DND-41 (cell line): ENCODE data around the gene SCLY.

Experiments
- ATAC-seq: fragments of 200-7000 bp; cut with Tn5 transposase; 3 replicates; pipeline ENCODE4 v1.9.1; 2021; ENCODE audit warnings: low read depth; ENCODE audit not compliant: insufficient read depth
- DNase-seq: peaks from one replicate; pipeline ENCODE4 v3.0.0-alpha.2; 2020
- H2AFZ ChIP-seq: 2 replicates; pipeline ENCODE4 v1.6.0; 2012; ENCODE audit warnings: low read depth, low read length
- H3K27ac ChIP-seq: 2 replicates; pipeline ENCODE4 v1.5.1; 2012; ENCODE audit warnings: low read length, inconsistent platforms
- H3K27me3 ChIP-seq: fragments of 200-600 bp; sonication (generic); 2 replicates; pipeline ENCODE4 v1.6.0; 2012; ENCODE audit warnings: low read length, mild to moderate bottlenecking, inconsistent platforms; ENCODE audit not compliant: insufficient read depth, poor library complexity
- H3K36me3 ChIP-seq: 2 replicates; pipeline ENCODE4 v1.5.1; 2012; ENCODE audit warnings: low read length, inconsistent platforms; ENCODE audit not compliant: insufficient read depth
- H3K4me1 ChIP-seq: 2 replicates; pipeline ENCODE4 v1.5.1; 2012; ENCODE audit warnings: mild to moderate bottlenecking, low read length; ENCODE audit not compliant: insufficient read depth
- H3K4me2 ChIP-seq: 2 replicates; pipeline ENCODE4 v1.6.0; 2012; ENCODE audit warnings: mild to moderate bottlenecking, moderate library complexity, low read length, inconsistent platforms; ENCODE audit not compliant: insufficient read depth
- H3K4me3 ChIP-seq, 2 experiments: fragments of 200-600 bp in 1 of 2; shearing (Covaris generic) in 1 of 2; 2 replicates each; pipeline ENCODE4 v1.5.1; 2012 to 2016; ENCODE audit warnings: inconsistent platforms in 2 of 2, low read length in 2 of 2, mild to moderate bottlenecking in 2 of 2, low read depth in 1 of 2, moderate library complexity in 1 of 2
- H3K79me2 ChIP-seq: 2 replicates; pipeline ENCODE4 v1.6.0; 2012; ENCODE audit warnings: low read length, inconsistent platforms; ENCODE audit not compliant: insufficient read depth
- H3K9ac ChIP-seq: 2 replicates; pipeline ENCODE4 v1.6.0; 2012; ENCODE audit warnings: low read depth, mild to moderate bottlenecking, inconsistent platforms, low read length, moderate library complexity
- H3K9me3 ChIP-seq: 2 replicates; pipeline ENCODE4 v1.5.1; 2012; ENCODE audit warnings: low read length, moderate library complexity, mild to moderate bottlenecking, inconsistent platforms; ENCODE audit not compliant: insufficient read depth, severe bottlenecking
- H4K20me1 ChIP-seq: 2 replicates; pipeline ENCODE4 v1.6.0; 2012; ENCODE audit warnings: low read length; ENCODE audit not compliant: insufficient read depth
- EZH2 ChIP-seq: IDR thresholded peaks from 3 replicates; pipeline ENCODE4 v1.6.1; 2012; ENCODE audit warnings: borderline replicate concordance, low read depth, mild to moderate bottlenecking, moderate library complexity, low read length, inconsistent platforms; ENCODE audit not compliant: severe bottlenecking
- TF ChIP-seq, protein P1 (sequence below): IDR thresholded peaks from 2 replicates; pipeline ENCODE4 v1.5.1; 2012; ENCODE audit warnings: borderline replicate concordance, low read length, moderate library complexity, mild to moderate bottlenecking; ENCODE audit not compliant: poor library complexity, severe bottlenecking; ENCODE audit errors: extremely low read depth

Gene SCLY

DNA sequence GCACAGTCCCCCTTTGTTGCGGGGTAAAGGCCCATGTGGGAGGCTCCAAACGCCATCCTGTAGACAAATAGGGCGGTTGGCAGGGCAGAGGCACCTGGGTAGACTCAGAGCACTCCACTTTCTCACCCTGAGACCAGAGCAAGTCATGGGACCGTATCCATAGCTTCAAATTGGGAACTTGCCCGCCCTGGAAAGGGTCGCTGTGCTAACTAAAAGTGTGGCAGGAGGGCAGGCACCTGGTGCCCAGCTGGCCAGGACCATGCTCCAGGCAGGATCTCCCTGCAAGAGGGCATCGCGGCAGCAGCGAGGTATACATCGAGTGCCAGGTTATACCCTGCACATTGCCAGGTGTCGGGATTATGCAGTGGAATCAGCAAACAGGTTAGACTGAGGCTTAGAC lies 20.8 kb upstream of the SCLY start:
- no peak for TF ChIP-seq EZH2
- TF ChIP-seq, protein P1, sequence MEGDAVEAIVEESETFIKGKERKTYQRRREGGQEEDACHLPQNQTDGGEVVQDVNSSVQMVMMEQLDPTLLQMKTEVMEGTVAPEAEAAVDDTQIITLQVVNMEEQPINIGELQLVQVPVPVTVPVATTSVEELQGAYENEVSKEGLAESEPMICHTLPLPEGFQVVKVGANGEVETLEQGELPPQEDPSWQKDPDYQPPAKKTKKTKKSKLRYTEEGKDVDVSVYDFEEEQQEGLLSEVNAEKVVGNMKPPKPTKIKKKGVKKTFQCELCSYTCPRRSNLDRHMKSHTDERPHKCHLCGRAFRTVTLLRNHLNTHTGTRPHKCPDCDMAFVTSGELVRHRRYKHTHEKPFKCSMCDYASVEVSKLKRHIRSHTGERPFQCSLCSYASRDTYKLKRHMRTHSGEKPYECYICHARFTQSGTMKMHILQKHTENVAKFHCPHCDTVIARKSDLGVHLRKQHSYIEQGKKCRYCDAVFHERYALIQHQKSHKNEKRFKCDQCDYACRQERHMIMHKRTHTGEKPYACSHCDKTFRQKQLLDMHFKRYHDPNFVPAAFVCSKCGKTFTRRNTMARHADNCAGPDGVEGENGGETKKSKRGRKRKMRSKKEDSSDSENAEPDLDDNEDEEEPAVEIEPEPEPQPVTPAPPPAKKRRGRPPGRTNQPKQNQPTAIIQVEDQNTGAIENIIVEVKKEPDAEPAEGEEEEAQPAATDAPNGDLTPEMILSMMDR: no peak
- DNase-seq: no peak
- Histone ChIP-seq H3K79me2 (no peaks in the 10 kb centered on the region), H3K36me3 (peaks cover 13% of the 10 kb centered on the region), H3K4me1 (no peaks in the 10 kb centered on the region), H3K27ac (no peak overlapping the region), H4K20me1 (peaks cover 3% of the 10 kb centered on the region; the same call in 1 of the 2 replicates), H3K9ac (no peak overlapping the region), H3K4me3 (no peak overlapping the region), H3K27me3 (no peaks in the 10 kb centered on the region), H3K4me2 (no peak overlapping the region), H3K9me3 (no peaks in the 10 kb centered on the region), H2AFZ (no peak overlapping the region)
- ATAC-seq: no peak

DNA sequence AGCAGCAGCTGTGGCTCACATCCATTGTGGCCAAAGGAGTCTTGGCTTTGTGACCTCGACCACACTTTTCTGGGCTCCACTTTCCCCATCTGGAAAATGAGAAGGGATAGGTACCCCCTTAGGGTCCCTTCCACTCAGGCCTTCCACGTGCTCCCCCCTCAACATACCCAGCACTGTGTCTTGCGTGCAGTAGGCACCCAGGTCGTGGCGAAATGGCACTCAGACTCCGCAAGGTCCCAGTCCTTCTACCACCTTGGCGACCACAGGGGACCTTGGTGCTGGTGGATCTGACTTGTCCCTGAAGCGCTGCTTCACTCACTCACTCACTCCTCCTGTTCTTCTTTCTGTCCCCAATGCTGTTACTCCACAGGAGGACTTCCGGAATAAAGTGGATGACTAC lies 19.9 kb upstream of the SCLY start:
- Histone ChIP-seq H3K4me2 (no peak overlapping the region), H2AFZ (no peak overlapping the region), H3K9me3 (no peaks in the 10 kb centered on the region), H3K36me3 (peaks cover 11% of the 10 kb centered on the region), H4K20me1 (peaks cover 3% of the 10 kb centered on the region; the same call in 1 of the 2 replicates), H3K4me3 (no peak overlapping the region), H3K9ac (no peak overlapping the region), H3K4me1 (no peaks in the 10 kb centered on the region), H3K27ac (no peak overlapping the region), H3K79me2 (no peaks in the 10 kb centered on the region), H3K27me3 (no peaks in the 10 kb centered on the region)
- ATAC-seq: no peak
- no peak for DNase-seq
- TF ChIP-seq EZH2: no peak
- TF ChIP-seq, protein P1: no peak

DNA sequence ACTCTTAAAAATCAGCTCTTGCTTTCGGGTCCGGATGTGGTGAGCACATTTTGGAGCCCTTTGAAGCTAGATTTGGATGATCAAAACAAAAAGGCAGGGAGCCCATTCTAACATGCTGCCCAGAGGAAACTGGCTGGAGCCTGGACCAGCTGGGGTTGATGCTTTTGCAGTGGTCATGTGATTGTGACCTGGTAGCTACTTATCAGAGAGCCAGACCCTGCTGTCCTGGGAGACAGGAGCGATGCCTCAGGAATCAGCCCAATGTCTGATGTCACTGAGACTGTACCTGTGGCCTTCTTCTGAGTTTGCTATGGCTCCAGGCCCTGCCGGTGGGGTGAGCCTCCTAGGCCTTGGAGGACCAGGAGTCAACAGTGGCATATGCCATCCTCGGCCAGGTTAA lies 18.7 kb upstream of the SCLY start:
- Histone ChIP-seq H3K79me2 (no peaks in the 10 kb centered on the region), H4K20me1 (peaks cover 3% of the 10 kb centered on the region; the same call in 1 of the 2 replicates), H3K4me1 (no peaks in the 10 kb centered on the region), H3K9me3 (no peaks in the 10 kb centered on the region), H3K36me3 (peaks cover 11% of the 10 kb centered on the region), H2AFZ (no peak overlapping the region), H3K27me3 (no peaks in the 10 kb centered on the region), H3K9ac (no peak overlapping the region), H3K4me3 (no peak overlapping the region), H3K4me2 (no peak overlapping the region), H3K27ac (no peak overlapping the region)
- ATAC-seq (no peak), DNase-seq (no peak)
- TF ChIP-seq EZH2: no peak
- TF ChIP-seq, protein P1: no peak
